Immature natural killer cell (primary cell): ENCODE measurements around the gene MRAS. TPM values are rescaled to one million over a fixed set of nuclear protein-coding genes. Genes with fewer than 3 reads are reported as not detected.

Experiments used
- DNase-seq, 3 donors: peaks; one replicate each; pipeline ENCODE4 v3.0.0; 2022; ENCODE audit warnings: mixed read lengths in 1 of 3
- H3K27ac Mint-ChIP-seq, 6 donors: one replicate each; pipeline ENCODE4 v1.8.0; 2020; ENCODE audit warnings: mixed read lengths in 6 of 6, mild to moderate bottlenecking in 5 of 6, inconsistent platforms in 4 of 6, moderate library complexity in 3 of 6
- H3K27me3 Mint-ChIP-seq, 3 donors: one replicate each; pipeline ENCODE4 v1.8.0; 2020 to 2021; ENCODE audit warnings: low read depth in 3 of 3, mild to moderate bottlenecking in 3 of 3, mixed read lengths in 3 of 3, moderate library complexity in 3 of 3, inconsistent platforms in 1 of 3
- H3K36me3 Mint-ChIP-seq, 3 donors: one replicate each; pipeline ENCODE4 v1.8.0; 2020; ENCODE audit warnings: mixed read lengths in 3 of 3, inconsistent platforms in 2 of 3, mild to moderate bottlenecking in 2 of 3
- H3K4me1 Mint-ChIP-seq, 2 donors: one replicate each; pipeline ENCODE4 v1.8.0; 2020; ENCODE audit warnings: inconsistent platforms in 2 of 2, mild to moderate bottlenecking in 2 of 2, mixed read lengths in 2 of 2, moderate library complexity in 1 of 2
- H3K4me3 Mint-ChIP-seq, 5 donors: one replicate each; pipeline ENCODE4 v1.8.0; 2020; ENCODE audit warnings: mild to moderate bottlenecking in 5 of 5, mixed read lengths in 5 of 5, inconsistent platforms in 3 of 5, moderate library complexity in 3 of 5
- H3K9me3 Mint-ChIP-seq, 6 donors: one replicate each; pipeline ENCODE4 v1.8.0; 2020; ENCODE audit warnings: mild to moderate bottlenecking in 6 of 6, mixed read lengths in 6 of 6, inconsistent platforms in 4 of 6, moderate library complexity in 3 of 6
- polyA plus RNA-seq, 3 donors: library from polyadenylated mRNA; unstranded; fragments of 300-500 nt; fragmentation: Illumina TruSeq; gene quantifications; one replicate each; pipeline ENCODE4 v1.2.3, GENCODE V29; 2021

MRAS gene
- polyA plus RNA-seq, 3 donors from 2014 or later: not detected

DNA sequence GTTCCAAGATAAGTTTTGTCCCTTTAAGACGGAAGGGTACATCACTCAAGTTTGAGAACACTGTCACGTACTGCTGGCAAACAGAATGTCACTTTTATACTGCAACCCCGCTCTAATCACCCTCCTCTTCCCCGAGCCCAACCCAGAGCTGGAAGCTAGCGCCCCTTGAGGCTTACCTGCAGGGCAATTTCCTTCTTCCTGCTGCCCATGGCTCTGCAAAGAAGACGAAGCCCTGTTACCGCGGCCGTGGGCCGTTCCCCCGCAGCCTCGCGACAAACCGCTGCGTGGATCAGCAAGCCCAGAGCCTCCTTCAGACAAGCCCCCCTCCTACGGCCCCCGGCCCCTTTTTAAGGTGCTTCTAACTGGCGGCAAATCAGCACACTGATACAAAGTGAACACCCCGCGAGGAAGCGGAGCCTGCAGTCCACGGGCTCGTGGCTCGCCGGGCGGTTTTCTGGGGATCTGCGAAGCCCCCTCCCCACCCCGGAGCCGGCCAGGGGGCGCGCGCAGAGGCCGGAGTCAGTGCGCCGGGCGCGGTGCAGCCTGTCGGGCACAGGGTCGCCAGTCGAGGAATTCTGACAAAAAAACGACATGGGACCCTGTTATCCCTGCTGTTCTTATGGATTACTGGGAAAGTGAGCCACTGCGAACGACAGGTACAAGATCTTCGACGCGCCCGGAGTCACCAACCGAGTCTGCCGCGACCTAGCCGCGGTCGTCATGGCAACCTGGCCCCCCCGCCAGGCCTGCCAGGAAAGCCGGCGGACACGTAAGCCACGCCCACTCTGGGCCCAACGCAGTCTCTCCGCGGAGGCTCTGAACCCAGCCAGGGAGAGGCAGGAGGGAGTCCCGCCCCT is 19.0 kb upstream of the MRAS start, which contains the start of gene NME9:
TSS of gene NME9 (minus strand) at position 725 of the 857 bp plus-strand sequence. CDS start at position 209, 516 bp downstream.
- DNase-seq: peak; percentile 80 to 85 (median 84)
- H3K36me3 Mint-ChIP-seq: no peaks in the 10 kb centered on the region
- no peaks in the 10 kb centered on the region for H3K9me3 Mint-ChIP-seq
- peaks cover 14 to 24% of the 10 kb centered on the region in 2 donors for H3K4me1 Mint-ChIP-seq
- peaks cover 6 to 14% (median 7%) of the 10 kb centered on the region in 3 donors for H3K27me3 Mint-ChIP-seq
- peak within 1 kb of the TSS; percentile 93 to 98 (median 94) for H3K4me3 Mint-ChIP-seq
- peak within 1 kb of the TSS; percentile 39 to 89 (median 85) for H3K27ac Mint-ChIP-seq

DNA sequence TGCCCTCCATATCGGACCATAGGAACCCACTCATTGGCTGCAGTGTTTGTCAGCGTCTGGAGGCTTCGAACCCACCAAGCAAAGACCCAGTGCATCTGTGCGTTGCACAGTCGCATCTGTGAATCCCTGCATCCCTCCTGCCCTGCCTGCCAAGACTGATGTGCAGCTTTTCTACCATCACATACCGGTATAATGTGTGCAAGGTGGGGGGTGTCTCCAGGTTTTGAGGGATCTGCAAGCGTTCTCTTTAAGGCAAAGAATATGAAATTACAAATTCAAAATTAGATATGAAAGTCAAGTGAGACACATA is 18.4 kb upstream of the MRAS start:
- Mint-ChIP-seq H3K9me3 (no peaks in the 10 kb centered on the region), H3K27ac (peak overlapping the region; percentile 21 to 87 (median 74)), H3K4me1 (peaks cover 14 to 24% of the 10 kb centered on the region in 2 donors), H3K4me3 (peak overlapping the region; percentile 93 to 98 (median 94)), H3K27me3 (peaks cover 7 to 14% (median 7%) of the 10 kb centered on the region in 3 donors), H3K36me3 (no peaks in the 10 kb centered on the region)
- no peak for DNase-seq

DNA sequence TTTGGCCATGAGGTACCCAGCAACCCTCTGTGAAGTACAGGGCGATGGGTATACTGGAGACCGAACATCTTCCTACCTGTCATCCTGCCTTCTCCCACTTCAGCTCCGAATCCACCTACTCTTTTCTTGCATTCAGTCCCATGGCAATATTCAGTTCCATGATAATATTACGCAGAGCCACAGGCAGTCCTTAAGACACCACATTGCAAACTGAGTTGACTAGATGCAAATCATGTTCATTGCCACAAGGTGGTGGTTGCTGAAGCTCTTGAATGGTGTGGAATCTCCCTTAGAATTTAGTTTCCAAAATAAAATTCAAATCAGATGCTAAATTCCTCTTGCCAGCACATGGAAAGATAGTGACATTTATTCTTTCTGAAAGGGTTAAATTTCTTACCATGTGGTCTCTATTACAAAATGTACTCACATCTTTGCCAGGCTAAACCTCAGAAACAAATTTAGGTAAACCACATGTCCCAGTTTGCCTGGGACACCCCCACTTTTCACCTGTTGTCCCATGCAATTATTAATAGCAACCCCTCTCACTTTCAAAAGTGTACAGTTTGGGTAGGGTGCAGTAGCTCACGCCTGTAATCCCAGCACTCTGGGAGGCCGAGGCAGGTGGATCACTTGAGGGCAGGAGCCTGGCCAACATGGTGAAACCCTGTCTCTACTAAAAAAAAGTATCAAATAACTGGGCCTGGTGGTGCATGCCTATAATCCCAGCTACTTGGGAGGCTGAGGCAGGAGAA is 17.1 kb upstream of the MRAS start:
- Mint-ChIP-seq H3K36me3 (no peaks in the 10 kb centered on the region), H3K4me1 (peaks cover 14 to 24% of the 10 kb centered on the region in 2 donors), H3K4me3 (peak overlapping the region in 1 of 5 donors; percentile 9), H3K27ac (no peak overlapping the region), H3K9me3 (no peaks in the 10 kb centered on the region), H3K27me3 (peaks cover 6 to 12% (median 7%) of the 10 kb centered on the region in 3 donors)
- no peak for DNase-seq

DNA sequence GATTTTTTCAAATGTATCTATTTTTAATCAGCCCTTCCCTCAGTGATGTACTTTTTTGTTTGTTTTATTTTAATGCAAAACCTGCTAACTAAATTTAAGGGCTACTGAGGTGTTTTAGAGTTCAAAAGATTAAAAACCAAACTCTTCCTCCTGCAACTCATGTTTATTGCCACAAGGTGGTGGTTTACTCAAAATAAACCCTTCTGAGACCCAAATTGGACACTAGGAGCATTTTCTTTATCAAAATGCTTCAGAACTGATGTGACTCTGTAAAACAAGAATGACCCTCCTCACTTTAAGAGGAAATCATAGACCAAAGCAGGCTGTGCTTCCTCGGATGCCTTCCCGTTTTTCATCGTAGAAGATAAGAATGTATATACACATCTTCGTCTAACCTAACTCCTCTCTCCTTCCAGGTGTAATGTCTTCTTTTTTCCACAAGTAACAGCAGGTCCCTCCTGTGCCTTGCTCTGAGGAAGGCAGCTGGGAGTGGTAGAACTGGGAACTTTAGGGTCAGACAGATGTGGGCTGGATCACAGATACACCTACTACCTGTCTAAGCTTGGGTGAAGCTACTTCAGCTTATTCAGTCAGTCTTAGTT is 15.8 kb upstream of the MRAS start:
- Mint-ChIP-seq H3K27me3 (peaks cover 6 to 12% (median 12%) of the 10 kb centered on the region in 3 donors), H3K27ac (no peak overlapping the region), H3K36me3 (no peaks in the 10 kb centered on the region), H3K4me1 (peaks cover 14 to 23% of the 10 kb centered on the region in 2 donors), H3K9me3 (no peaks in the 10 kb centered on the region), H3K4me3 (peak overlapping the region in 2 of 5 donors; percentile 6 to 40)
- DNase-seq: no peak

DNA sequence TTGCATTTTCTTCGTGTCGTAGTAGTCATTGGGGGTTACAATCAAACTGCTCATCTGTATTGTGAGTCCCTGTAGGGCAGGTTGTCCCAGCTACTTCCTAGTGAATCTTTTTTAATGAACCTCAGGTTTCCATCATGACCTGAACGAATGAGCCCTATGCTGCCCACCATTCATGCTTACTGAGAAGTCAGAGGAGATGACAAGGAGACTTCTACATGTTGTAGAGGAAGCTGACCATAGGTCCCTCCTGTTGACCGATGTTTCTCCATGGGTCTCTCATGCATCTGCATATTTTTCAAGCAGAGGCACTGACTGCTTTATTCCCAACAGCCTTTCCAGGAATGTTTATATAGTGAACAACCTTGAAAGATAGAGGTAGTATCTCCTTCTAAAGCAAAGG is 13.8 kb upstream of the MRAS start:
- Mint-ChIP-seq H3K4me3 (no peak overlapping the region), H3K27me3 (peaks cover 5 to 13% (median 6%) of the 10 kb centered on the region in 3 donors), H3K9me3 (no peaks in the 10 kb centered on the region), H3K36me3 (no peaks in the 10 kb centered on the region), H3K4me1 (peaks cover 3 to 6% of the 10 kb centered on the region in 2 donors), H3K27ac (no peak overlapping the region)
- DNase-seq: no peak

DNA sequence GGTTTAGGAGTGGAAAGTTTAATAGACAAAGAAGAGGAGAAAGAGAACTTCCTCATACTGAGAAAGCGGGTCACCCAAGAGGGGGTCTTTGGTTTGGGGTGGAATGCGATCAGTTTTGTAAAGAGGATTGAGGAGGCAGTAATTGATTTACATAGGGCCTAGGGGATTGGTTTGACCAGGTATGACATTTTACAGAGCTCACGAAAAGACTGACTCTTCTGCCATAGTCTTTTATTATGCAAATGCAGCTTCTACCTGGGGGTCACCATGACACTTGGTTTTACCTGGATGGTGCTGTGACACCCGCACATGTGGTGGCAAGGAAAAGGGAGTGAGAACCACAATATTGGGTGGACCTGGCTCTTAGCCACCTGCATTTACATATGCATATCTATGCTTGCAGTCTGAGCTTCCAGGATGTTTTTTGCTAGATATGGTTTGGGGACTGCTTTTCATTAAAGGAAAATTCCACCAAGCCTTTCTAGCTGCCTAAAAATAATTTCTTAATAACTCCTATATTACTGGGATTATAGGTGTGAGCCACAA is 11.9 kb upstream of the MRAS start:
- DNase-seq: no peak
- H3K27me3 Mint-ChIP-seq: peaks cover 2 to 9% (median 2%) of the 10 kb centered on the region in 3 donors
- H3K4me3 Mint-ChIP-seq: no peak overlapping the region
- no peaks in the 10 kb centered on the region for H3K4me1 Mint-ChIP-seq
- no peak overlapping the region for H3K27ac Mint-ChIP-seq
- H3K9me3 Mint-ChIP-seq: no peaks in the 10 kb centered on the region
- no peaks in the 10 kb centered on the region for H3K36me3 Mint-ChIP-seq

DNA sequence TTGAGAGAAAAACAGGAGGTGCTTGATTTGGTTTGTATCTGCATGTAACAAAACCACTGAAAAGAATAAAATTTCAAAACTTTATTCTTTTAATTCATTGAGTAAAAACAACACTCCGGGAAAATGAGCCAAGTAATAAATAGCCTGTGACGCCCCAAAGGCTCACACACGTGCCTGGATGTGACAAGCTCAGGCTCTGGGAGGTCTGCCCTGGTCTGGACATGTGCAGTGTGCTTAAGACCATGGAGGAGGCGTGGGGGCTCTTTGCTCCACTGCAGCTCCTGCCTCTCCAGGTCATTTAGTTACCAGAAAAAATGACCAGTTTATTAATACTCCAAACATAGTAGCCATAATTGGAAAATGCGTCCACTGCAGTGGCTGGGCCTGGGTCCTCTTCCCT is 10.1 kb upstream of the MRAS start:
- Mint-ChIP-seq H3K27ac (no peak overlapping the region), H3K36me3 (no peaks in the 10 kb centered on the region), H3K9me3 (no peaks in the 10 kb centered on the region), H3K4me3 (no peak overlapping the region), H3K4me1 (no peaks in the 10 kb centered on the region), H3K27me3 (peaks cover 1 to 9% (median 2%) of the 10 kb centered on the region in 3 donors)
- DNase-seq: no peak

DNA sequence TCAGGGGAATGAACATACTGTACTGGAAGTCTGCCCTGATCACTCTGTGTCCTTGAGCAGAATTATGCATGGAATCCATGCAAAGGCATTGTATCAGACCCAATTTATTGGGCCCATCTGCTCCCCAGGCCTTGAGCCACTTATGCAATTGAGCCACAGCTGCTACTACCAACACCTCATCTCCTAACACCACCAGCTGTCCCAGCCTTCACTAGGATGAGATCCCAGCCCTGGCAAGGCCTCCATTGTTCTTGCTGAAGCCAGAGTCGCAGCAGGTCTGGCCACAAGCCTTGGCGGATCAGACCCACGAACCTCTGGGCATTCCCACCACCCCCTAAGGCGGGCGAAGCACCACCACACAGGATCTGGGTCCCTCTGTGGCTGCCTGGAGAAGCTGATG is 9.6 kb upstream of the MRAS start:
- Mint-ChIP-seq H3K9me3 (no peaks in the 10 kb centered on the region), H3K4me3 (no peak overlapping the region), H3K27ac (no peak overlapping the region), H3K36me3 (no peaks in the 10 kb centered on the region), H3K27me3 (peaks cover 2 to 9% (median 2%) of the 10 kb centered on the region in 3 donors), H3K4me1 (no peaks in the 10 kb centered on the region)
- DNase-seq: no peak

DNA sequence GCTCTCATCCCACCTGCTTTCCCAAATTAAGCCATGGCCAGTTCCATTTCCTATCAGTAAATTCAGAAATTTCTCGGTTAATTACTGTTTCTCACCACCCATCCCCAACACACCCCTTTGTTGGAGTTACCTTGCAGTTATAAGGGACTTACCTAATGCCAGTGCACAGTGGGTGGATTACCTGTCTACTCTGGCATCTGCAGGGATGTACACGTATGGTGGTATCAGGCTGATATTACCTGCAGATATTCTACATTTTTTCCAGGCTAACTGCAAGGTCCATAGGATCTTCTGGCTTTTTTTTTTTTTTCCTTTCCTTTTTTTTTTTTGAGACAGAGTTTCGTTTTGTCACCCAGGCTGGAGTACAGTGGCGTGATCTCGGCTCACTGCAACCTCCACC is 7.9 kb upstream of the MRAS start:
- DNase-seq: no peak
- H3K27ac Mint-ChIP-seq: no peak overlapping the region
- H3K4me3 Mint-ChIP-seq: no peak overlapping the region
- no peaks in the 10 kb centered on the region for H3K36me3 Mint-ChIP-seq
- peaks cover 2 to 9% (median 4%) of the 10 kb centered on the region in 3 donors for H3K27me3 Mint-ChIP-seq
- H3K4me1 Mint-ChIP-seq: no peaks in the 10 kb centered on the region
- H3K9me3 Mint-ChIP-seq: no peaks in the 10 kb centered on the region

DNA sequence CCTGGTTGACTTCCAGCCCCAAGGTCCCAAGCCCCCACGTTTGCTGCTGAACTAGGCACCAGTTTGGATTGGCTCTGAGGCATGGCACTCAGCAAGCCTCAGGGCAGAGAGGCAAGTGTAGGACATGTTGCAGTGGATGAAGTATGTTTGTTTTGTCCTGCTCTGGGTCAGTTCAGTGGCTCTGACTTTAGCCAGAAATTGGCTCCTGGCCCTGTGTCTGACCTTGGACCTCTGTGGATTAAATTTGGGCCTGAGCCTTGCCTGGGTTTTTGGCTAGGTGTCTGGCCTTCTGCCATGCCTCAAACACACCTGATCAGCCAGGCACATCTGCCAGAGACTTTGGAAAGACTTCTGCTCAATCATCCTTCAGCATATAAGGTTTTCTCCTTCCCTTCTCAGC is 3.6 kb upstream of the MRAS start:
- no peak for DNase-seq
- Mint-ChIP-seq H3K27me3 (peaks cover 3 to 9% (median 7%) of the 10 kb centered on the region in 3 donors), H3K9me3 (no peaks in the 10 kb centered on the region), H3K4me1 (peaks cover 9 to 13% of the 10 kb centered on the region in 2 donors), H3K27ac (no peak overlapping the region), H3K36me3 (no peaks in the 10 kb centered on the region), H3K4me3 (no peak overlapping the region)

DNA sequence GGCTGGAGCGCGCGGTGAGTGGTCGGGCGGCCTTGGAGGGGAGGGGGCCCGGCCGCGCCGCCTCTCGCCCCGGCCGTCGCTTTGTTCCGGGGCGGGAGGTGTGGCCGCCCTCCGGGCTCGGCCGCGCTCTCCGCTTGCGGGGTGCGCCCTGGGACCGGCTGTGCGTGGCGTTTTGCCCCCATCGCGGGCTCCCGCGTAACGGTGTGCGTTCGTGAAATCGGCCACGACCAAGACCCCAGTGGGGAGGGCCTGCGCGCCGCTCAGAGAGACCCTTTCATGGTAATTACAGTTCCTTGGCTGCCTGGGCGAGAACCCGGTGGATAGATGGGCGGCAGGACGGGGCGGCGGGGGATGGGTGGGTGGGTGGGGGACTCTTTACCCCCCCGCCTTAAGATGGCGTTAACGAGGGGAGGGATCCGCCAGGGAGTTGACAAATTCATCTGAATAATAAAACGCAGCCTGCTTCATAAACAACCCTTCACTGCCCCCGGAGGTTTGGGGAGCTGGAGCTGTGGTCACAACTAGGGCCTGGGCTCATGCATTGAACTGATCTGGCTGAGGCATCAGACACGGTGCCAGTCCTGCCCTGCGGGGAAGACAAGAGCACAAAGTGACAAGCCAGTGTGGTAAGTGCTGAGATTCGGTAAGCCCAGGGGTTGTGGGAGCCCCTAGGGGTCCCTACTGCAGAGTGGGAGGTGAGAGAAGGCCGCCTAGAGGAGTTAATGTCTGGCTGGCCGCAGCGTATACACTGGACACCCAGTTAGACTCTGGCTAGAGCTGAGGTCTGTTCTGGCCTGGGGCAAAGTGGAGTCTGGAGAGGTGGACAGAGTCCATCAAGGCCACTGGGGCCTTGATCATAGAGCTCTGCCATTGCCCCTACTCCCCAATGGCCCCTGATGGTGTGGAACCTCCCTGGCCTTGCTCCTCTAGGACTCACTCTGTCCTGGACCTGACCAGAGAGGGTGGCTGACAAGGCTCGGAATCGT is 668 bp downstream of the MRAS start:
- H3K4me3 Mint-ChIP-seq: peak overlapping the region in 4 of 5 donors; percentile 29 to 41 (median 36)
- H3K4me1 Mint-ChIP-seq: peaks cover 9 to 17% of the 10 kb centered on the region in 2 donors
- no peak overlapping the region for H3K27ac Mint-ChIP-seq
- DNase-seq: no peak
- H3K9me3 Mint-ChIP-seq: no peaks in the 10 kb centered on the region
- peaks cover 3 to 12% (median 4%) of the 10 kb centered on the region in 3 donors for H3K27me3 Mint-ChIP-seq
- H3K36me3 Mint-ChIP-seq: no peaks in the 10 kb centered on the region

DNA sequence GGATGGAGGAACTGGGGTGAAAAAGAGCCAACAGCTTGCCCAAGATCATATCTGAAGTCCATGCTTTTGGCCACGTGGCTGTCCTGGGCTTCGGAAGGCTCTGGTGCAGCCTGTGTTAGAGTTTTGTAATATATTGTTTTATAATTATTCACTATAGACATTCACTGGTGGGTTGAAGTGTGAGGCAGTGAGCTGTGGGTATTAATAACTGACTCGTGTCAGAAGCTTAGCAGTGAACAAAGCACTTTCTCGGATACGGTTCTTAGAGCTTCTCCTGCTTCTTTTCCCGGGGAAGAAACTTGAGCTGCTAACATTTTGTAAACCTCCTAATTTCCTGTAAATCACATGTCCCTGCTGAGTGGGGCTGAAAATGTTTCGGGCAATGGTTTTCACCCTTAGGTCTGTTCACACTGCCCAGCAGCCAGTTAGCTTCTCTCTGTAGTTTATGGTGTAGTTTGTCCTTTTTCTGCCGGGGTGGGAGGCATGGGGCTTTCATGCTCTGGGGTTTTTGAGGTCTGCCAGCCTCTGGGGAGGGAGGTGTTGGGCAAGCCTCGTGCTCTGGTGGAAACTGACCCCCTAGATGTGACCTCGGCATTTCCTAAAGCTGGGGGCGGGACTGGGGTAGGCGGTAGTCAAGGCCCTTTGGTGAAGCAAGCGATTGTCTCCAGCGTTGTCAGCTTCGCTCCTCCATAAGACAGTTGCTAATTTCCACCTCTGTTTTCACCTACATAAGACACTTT is 1.7 kb downstream of the MRAS start:
- Mint-ChIP-seq H3K9me3 (no peaks in the 10 kb centered on the region), H3K27me3 (peaks cover 3 to 12% (median 3%) of the 10 kb centered on the region in 3 donors), H3K4me3 (peak overlapping the region in 1 of 5 donors; percentile 7), H3K27ac (no peak overlapping the region), H3K36me3 (no peaks in the 10 kb centered on the region), H3K4me1 (peaks cover 9 to 17% of the 10 kb centered on the region in 2 donors)
- DNase-seq: no peak
